Ovary (tissue), 9 donors: Measurements from ENCODE around the gene MSMP. TPM values are rescaled to one million over a fixed set of nuclear protein-coding genes. Genes with fewer than 3 reads are reported as not detected.

Source experiments
- DNase-seq, 5 donors: peaks; one replicate each; pipeline ENCODE4 v3.0.0-alpha.2; 2019 to 2020
- H3K27ac ChIP-seq, 2 donors: fragments of 200-600 bp; one replicate each; pipeline versions ENCODE4 v1.5.1 to v1.8.0; 2019 to 2022
- H3K27me3 ChIP-seq: fragments of 200-600 bp; one replicate; pipeline ENCODE4 v1.8.0; 2022
- H3K36me3 ChIP-seq: fragments of 200-600 bp; sonication (generic); one replicate; pipeline ENCODE4 v1.5.1; 2019
- H3K4me1 ChIP-seq: one replicate; pipeline ENCODE4 v1.8.1; 2013; ENCODE audit warnings: mild to moderate bottlenecking, moderate library complexity; ENCODE audit not compliant: insufficient read depth
- H3K4me3 ChIP-seq: fragments of 200-600 bp; sonication (generic); one replicate; pipeline ENCODE4 v1.5.1; 2017
- H3K9me3 ChIP-seq, 2 donors: fragments of 200-600 bp in 1 of 2; sonication (generic) in 1 of 2; one replicate each; pipeline versions ENCODE4 v1.5.1 to v1.8.1; 2013 to 2019; ENCODE audit warnings: mild to moderate bottlenecking in 1 of 2, moderate library complexity in 1 of 2
- CTCF ChIP-seq, 3 donors: fragments of 450-650 bp in 2 of 3; fragments of 200-600 bp in 1 of 3; IDR thresholded peaks; one replicate each; pipeline versions ENCODE4 v1.5.1 to v1.8.0; 2016 to 2022; ENCODE audit warnings: antibody characterized with exemption in 3 of 3, mild to moderate bottlenecking in 1 of 3
- EP300 ChIP-seq: sonication (generic); formaldehyde crosslinking; IDR thresholded peaks from one replicate; pipeline ENCODE4 v1.6.1; 2017; ENCODE audit warnings: antibody characterized with exemption
- POLR2A ChIP-seq: fragments of 450-650 bp; IDR thresholded peaks from one replicate; pipeline ENCODE4 v1.6.1; 2017; ENCODE audit warnings: antibody characterized with exemption, mild to moderate bottlenecking, moderate library complexity
- WGBS, 3 donors: extraction: QIAGEN DNeasy Blood & Tissue Kit in 1 of 3; methylation state at CpG; one replicate each; pipeline versions ENCODE4 v1.1.5 to v1.1.7; 2013 to 2017; 5-methylcytosine and 5-hydroxymethylcytosine counted together
- intact Hi-C, 4 donors: fragments of 100-400 bp; cut with DNase I; formaldehyde crosslinking; loops; one replicate each; pipeline versions ENCODE4 v1.11.0 to v1.15.1; 2022 to 2023
- polyA plus RNA-seq, 2 donors: library from polyadenylated mRNA; stranded (reverse); fragments of 200-250 nt in 1 of 2; fragments of 350-450 nt in 1 of 2; fragmentation: Illumina TruSeq in 1 of 2; extraction: RNeasy Lipid Tissue Mini Kit (QIAGEN cat#74804) in 1 of 2; gene quantifications; one replicate each; pipeline ENCODE4 v1.2.3, GENCODE V29; 2013 to 2014
- total RNA-seq, 7 donors: library from RNA; depleted of rRNA in 2 of 7; stranded (reverse); fragments of >200 nt in 2 of 7; fragmentation: NEBNext Ultra II Directional in 3 of 7; extraction: Animal tissue kit (Norgen Biotek cat#: 25700) in 3 of 7; gene quantifications; one replicate each; pipeline versions ENCODE4 v1.1.0 to v1.2.4, GENCODE V29; 2016 to 2023
- donor health status: DM: no; HTN: no; CAD: no; lungs with moderate emphysema.
- donor health status: DM: no; HTN: no; CAD: no.
- donor health status: Bipolar disorder and iron deficiency.
- donor health status: DM: yes; HTN: yes; CAD: no.
- donor health status: DM: no; HTN: no; CAD: no.
- donor health status: DM: yes; HTN: yes; CAD: no.

MSMP gene
- total and polyA plus RNA-seq, 9 donors = 0.40 to 4.4 (median 0.41) TPM; not detected in 6

GRCh38 chr9:35763181-35763580 lies 9.1 kb upstream of the MSMP start:
- WGBS, 3 donors = 78 to 82% (median 78%) methylated on average over 2 of the region's 2 CpGs
- Histone ChIP-seq H3K4me3 (no peak overlapping the region), H3K27ac (no peak overlapping the region), H3K36me3 (no peaks in the 10 kb centered on the region), H3K27me3 (no peaks in the 10 kb centered on the region), H3K4me1 (peaks cover 3% of the 10 kb centered on the region), H3K9me3 (no peaks in the 10 kb centered on the region)
- no peak for DNase-seq
- intact Hi-C loops = no loop called here
- no peak for TF ChIP-seq CTCF (IDR thresholded peaks at IDR 0.05)
- TF ChIP-seq EP300 = no peak
- TF ChIP-seq POLR2A = no peak

- H3K9me3 ChIP-seq = no peaks in the 10 kb centered on the region
- intact Hi-C loops = no loop called here
- H3K36me3 ChIP-seq = no peaks in the 10 kb centered on the region
- H3K27ac ChIP-seq = no peak overlapping the region
- no peaks in the 10 kb centered on the region for H3K27me3 ChIP-seq
- H3K4me3 ChIP-seq = no peak overlapping the region
- TF ChIP-seq EP300 = no peak
- TF ChIP-seq POLR2A = no peak
- TF ChIP-seq CTCF (IDR thresholded peaks at IDR 0.05) = no peak
- 80 to 82% (median 82%) methylated on average over 2 of the region's 2 CpGs for WGBS, 3 donors
- peaks cover 7% of the 10 kb centered on the region for H3K4me1 ChIP-seq
- no peak for DNase-seq
These were observed 6.6 kb upstream of the MSMP start for GRCh38 chr9:35760651-35761050.

- no peak for DNase-seq
- no peaks in the 10 kb centered on the region for H3K9me3 ChIP-seq
- 92 to 96% (median 93%) methylated on average over 4 of the region's 4 CpGs for WGBS, 3 donors
- H3K27me3 ChIP-seq = no peaks in the 10 kb centered on the region
- no peaks in the 10 kb centered on the region for H3K36me3 ChIP-seq
- H3K4me3 ChIP-seq = no peak overlapping the region
- no peak for TF ChIP-seq CTCF (IDR thresholded peaks at IDR 0.05)
- TF ChIP-seq POLR2A = no peak
- TF ChIP-seq EP300 = no peak
- intact Hi-C loops = loop anchor here in 1 of 4 donors (10.0 kb wide), 1 partner anchor 1705 kb away; the partner anchor contains the start of gene ZBTB5
- H3K27ac ChIP-seq = no peak overlapping the region
- peaks cover 7% of the 10 kb centered on the region for H3K4me1 ChIP-seq
These were observed 5.7 kb upstream of the MSMP start for GRCh38 chr9:35759795-35760194.

- WGBS, 3 donors = 30 to 39% (median 33%) methylated on average over 3 of the region's 3 CpGs
- Histone ChIP-seq H3K27me3 (no peaks in the 10 kb centered on the region), H3K9me3 (no peaks in the 10 kb centered on the region), H3K36me3 (no peaks in the 10 kb centered on the region), H3K4me1 (peaks cover 7% of the 10 kb centered on the region), H3K4me3 (no peak overlapping the region), H3K27ac (peak overlapping the region in 1 of 2 donors; percentile 66)
- DNase-seq = no peak
- intact Hi-C loops = loop anchor here in 1 of 4 donors (10.0 kb wide), 1 partner anchor 1706 kb away; the partner anchor contains the start of gene ZBTB5
- TF ChIP-seq EP300 (no peak), CTCF (IDR thresholded peaks at IDR 0.05) (no peak), POLR2A (no peak)
These were observed 4.5 kb upstream of the MSMP start for GRCh38 chr9:35758475-35759050.
